NCI-H1092 treated with DMSO at 0.1 percent for 48 hours (cell line): ENCODE results near the gene NHERF1.

Experiments used
- DNase-seq: peaks from one replicate; lab custom pipeline; 2025; lab: John Stamatoyannopoulos, UW

NHERF1 gene

GRCh38 chr17:74810699-74811485, 62.5 kb downstream of the NHERF1 start:
- DNase-seq = no peak

DNA sequence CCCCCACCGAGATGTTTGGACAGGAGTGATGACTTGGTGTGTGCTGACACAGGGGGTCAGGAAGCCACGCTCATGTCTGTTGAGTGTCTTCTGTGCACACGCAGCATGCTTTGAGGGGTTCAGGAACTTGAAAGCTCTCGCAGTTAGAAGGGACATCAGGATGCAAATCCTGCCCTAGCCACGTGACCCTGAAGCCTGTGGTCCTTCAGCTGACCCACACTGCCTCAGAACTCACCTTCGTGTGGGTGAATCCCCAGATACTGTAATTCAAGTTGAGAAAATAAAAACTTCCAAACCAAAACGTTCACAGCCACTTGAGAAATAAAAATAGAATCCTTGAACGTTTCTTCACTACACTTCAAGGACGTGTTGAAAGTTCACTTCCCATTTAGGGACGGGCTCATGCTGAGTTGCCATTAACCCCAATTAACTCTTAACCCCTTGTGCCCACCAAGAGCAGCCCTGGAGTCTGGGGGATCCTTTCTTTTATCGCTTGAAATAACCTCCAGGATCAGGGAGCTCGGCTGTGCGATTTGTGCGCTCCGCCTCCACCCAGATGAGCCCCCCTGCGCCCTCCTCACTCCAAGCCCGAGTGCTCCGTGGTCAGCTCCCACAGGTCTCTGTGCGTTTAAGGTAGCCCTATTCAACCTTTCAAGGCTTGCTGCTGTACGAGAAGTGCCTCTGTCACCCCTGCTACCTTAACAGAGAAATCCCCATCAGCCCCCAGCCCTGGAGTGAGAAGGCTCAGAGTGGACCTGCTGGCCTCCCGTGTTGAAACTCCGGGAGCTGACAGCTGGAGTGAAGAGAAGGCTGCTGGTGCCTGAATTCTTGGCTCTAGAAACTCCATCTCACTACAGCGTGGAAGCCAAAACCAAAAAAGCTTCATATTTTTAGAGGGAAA, 63.9 kb downstream of the NHERF1 start:
- no peak for DNase-seq

- DNase-seq = no peak
These were observed 66.0 kb downstream of the NHERF1 start for GRCh38 chr17:74814453-74814852.

DNA sequence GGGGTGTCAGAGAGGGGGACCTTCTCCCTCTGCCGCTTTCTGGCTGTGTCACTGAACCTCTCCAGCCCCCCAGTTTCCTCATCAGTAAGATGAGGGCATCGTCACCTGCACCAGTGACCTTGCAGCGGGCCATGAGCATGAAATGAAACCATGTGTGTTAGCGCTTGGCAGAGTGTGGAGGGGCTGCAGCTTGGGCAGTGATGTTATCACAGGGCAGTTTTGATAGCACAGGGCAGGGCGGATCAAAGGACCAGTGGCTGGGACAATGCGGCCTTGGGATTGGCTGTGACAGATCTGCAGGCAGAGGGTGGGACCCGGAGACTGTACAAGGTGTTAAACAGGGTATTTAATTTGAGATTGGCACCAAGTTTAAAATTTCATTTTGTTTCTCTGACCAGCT, 66.6 kb downstream of the NHERF1 start:
- DNase-seq = no peak

DNA sequence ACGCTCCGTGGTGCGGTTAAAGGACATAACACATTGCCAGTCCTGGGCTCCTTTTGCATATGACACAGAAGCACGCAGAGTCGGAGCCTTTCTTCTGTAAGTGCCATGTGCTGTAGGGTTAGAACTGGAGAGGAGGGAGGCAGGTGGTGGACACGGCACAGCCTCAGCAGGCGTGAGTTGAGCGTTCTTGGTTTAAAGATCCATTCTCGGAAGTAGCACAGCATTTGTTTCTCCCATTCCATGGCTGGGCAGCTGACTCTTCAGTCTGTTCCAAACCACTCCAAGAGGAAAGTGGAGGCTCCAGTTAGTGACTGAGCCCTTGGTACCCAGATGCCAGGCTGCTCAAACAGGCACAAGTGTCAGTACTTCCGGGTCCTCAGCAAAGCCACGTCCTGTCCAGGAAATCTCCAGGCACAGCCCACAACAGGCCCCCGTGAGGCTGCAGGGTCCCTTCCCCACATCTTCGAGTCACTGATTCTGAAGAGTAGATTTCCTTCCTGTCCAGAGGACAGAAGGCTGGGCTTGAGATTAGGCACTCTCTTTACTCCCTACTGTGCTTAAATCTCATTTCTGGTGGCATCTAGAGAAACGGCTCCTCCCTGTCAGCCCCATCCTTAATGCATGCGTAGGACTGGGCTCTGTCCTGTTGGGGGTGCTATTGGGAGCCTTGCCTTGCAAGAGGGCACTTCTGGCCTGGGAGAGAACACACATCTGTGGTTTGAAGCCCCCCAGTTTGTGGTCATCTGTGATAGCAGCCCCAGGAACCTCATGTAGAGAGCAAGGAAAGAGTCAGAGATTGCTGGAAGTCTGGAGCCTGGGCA, 67.3 kb downstream of the NHERF1 start:
- DNase-seq = no peak

DNA sequence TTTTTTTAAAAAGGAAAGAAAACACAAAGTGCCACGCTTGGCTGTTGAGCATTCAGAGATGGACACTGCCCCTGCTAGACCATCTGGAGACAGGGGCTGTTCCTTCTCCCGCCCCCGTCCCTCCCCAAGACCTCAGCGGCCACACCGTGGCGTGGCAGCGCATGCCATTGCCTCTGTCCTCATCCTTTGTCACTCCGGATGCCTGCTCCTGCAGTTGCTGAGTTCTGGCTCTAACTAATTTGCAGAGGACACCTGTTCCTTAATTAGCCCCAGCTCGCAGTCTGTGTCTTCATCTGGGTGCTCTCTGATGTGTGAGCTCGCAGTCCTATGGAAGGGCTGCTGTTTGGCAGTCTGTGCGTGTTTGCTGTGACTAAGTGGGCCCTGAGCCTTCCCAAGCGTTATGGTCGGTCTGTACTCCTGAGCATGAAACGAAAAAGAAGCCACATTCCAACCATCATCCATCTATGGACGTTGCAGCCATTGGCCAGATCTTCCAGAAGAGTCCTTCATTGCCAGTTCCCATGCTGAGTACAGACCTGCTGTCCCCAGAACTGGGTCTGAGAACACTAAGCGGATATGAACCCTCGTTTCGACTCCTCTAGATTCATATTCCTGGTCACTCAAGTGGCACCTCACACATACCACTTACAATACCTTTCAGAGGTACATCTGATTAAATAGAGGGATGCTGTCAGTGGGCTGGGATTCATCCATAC, 68.6 kb downstream of the NHERF1 start:
- no peak for DNase-seq

DNA sequence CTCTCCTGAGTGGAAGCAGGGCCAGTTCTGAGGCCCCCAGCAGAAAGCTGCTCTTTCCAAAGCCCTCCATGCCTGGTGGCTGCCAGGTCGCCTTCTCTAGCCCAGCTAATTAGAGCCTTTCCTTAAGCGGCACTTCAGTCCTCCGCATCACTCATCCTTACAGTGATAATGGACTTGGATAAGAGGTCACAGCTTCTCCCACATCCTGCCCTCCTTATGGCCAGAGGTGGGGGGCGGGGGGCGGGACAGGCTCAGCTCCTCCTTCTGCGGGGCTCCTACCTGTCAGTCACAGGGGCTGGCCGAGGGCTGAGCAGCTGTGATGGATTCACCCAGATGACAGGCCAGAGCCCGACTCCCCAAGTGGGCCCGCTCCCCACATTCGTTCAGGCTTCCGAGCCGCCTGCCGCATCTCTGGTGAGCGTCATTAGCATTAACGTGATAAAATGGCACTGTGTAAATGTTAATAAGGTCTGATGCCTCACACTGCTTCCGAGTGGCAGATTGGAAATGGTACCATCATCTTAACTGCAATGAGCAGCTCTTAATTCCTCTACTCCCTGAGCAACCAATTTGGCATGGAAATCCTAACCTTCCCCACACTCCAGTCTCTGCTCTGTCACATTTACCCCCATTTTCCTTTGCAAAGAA, 70.0 kb downstream of the NHERF1 start:
- DNase-seq = no peak
